Epithelial cell of esophagus (primary cell): ENCODE data around the gene MYH9.
A peak's percentile ranks its signal among the peaks of the same experiment; 100 is the strongest.

Source experiments
- DNase-seq: peaks from one replicate; pipeline ENCODE4 v3.0.0; 2010; ENCODE audit warnings: low read depth
- H3K4me3 ChIP-seq: 2 replicates; pipeline ENCODE4 v1.5.1; 2011; ENCODE audit warnings: mild to moderate bottlenecking, low read length, control low read depth
- CTCF ChIP-seq: IDR thresholded peaks from 2 replicates; pipeline ENCODE4 v1.5.1; 2011; ENCODE audit warnings: low read depth, mild to moderate bottlenecking, low read length, control low read depth, inconsistent platforms; ENCODE audit not compliant: insufficient read depth; ENCODE audit errors: missing control alignments

Gene MYH9

GRCh38 chr22:36334821-36335603, 52.8 kb downstream of the MYH9 start:
- H3K4me3 ChIP-seq = no peak overlapping the region
- peak; percentile 72 for DNase-seq

GRCh38 chr22:36334081-36334820, 53.5 kb downstream of the MYH9 start:
- no peak overlapping the region for H3K4me3 ChIP-seq
- peak; percentile 69 for DNase-seq

More at GRCh38 chr22:36334821-36335603, 52.8 kb downstream of the MYH9 start:
- TF ChIP-seq CTCF = no peak

GRCh38 chr22:36333644-36334043, 54.1 kb downstream of the MYH9 start:
- DNase-seq = peak; percentile 83
- no peak overlapping the region for H3K4me3 ChIP-seq
- TF ChIP-seq CTCF = no peak

More at GRCh38 chr22:36334081-36334820, 53.5 kb downstream of the MYH9 start:
- TF ChIP-seq CTCF = peak; percentile 49

- peak; percentile 96 for DNase-seq
- no peak overlapping the region for H3K4me3 ChIP-seq
- TF ChIP-seq CTCF = no peak
Observed at GRCh38 chr22:36332623-36333332, 55.0 kb downstream of the MYH9 start.

GRCh38 chr22:36331912-36332622, 55.7 kb downstream of the MYH9 start:
- H3K4me3 ChIP-seq = no peak overlapping the region
- peak; percentile 22 for TF ChIP-seq CTCF
- DNase-seq = no peak

GRCh38 chr22:36331306-36331911, 56.4 kb downstream of the MYH9 start:
- no peak for TF ChIP-seq CTCF
- H3K4me3 ChIP-seq = no peak overlapping the region
- DNase-seq = peak; percentile 97
